ENCODE results near the gene WDR1.

Gene WDR1

DNA sequence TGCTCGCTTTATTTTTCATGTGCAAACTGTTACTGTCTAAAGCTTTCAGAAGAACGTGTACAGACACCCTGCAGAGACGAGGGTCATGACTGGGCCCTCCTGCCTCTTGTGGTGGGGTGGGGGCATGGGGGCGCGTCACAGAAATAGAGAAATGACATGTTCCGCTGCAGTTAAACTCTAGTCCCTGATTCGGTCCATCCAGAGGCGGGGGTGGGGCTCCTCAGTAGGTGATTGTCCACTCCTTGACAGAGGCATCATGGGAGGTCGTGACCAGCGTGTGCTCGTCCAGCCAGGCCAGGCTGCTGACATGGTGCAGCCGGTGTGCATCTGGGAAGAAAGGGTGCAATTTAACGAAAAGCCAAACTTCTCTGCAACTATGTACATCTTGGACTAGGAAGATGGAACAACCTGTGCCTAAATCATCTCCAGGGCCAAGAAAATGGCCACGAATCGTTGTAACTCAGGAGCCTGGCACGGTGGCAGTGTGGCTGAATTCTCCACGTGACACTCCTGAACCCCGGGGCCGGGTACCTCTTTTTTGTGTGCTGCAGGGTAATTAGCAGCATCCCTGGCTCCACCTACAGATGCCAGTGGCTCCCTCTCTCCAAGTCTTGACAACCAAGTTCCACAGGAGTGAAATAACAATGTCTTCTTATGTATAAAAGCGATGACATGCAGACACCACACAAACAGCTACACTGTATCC lies 41.3 kb downstream of the WDR1 start:
- Histone ChIP-seq H3K79me2 (ENCODE audit: insufficient read depth, low read depth) (no peaks in the 10 kb centered on the region), H3K27me3 (ENCODE audit: insufficient read depth, low read depth) (no peaks in the 10 kb centered on the region), H3K27ac (no peak overlapping the region), H3K36me3 (ENCODE audit: insufficient read depth) (no peaks in the 10 kb centered on the region), H3K4me1 (ENCODE audit: low read depth, poor library complexity, severe bottlenecking) (no peaks in the 10 kb centered on the region), H3K4me2 (no peak overlapping the region), H2AFZ (ENCODE audit: low read depth) (no peak overlapping the region), H3K4me3 (IDR thresholded peaks at IDR 0.05; ENCODE audit: insufficient read depth, low read depth, low read length) (no peak overlapping the region), H4K20me1 (ENCODE audit: insufficient read depth) (no peaks in the 10 kb centered on the region), H3K9ac (no peak overlapping the region)
- TF ChIP-seq, protein P1, sequence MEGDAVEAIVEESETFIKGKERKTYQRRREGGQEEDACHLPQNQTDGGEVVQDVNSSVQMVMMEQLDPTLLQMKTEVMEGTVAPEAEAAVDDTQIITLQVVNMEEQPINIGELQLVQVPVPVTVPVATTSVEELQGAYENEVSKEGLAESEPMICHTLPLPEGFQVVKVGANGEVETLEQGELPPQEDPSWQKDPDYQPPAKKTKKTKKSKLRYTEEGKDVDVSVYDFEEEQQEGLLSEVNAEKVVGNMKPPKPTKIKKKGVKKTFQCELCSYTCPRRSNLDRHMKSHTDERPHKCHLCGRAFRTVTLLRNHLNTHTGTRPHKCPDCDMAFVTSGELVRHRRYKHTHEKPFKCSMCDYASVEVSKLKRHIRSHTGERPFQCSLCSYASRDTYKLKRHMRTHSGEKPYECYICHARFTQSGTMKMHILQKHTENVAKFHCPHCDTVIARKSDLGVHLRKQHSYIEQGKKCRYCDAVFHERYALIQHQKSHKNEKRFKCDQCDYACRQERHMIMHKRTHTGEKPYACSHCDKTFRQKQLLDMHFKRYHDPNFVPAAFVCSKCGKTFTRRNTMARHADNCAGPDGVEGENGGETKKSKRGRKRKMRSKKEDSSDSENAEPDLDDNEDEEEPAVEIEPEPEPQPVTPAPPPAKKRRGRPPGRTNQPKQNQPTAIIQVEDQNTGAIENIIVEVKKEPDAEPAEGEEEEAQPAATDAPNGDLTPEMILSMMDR (conservative IDR thresholded peaks at IDR 0.05; ENCODE audit: low read depth, low read length) = no peak

DNA sequence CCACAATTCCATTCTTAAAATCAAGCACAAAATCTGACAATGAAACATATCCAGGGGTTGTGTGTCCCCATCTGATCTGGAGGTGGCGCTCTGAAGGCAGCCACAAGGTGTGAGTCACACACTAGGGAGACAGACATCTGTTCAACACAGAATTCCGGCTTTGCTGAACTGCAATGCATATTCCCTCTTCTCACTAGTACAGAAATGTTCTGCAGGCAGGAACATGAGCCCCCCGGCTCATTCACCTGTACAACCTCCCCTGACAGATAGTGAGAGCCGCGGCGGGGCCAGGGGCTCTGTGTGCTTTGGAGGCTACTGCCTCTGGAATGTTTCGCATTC lies 41.9 kb downstream of the WDR1 start:
- no peak overlapping the region for H3K4me2 ChIP-seq
- no peak overlapping the region for H2AFZ ChIP-seq (ENCODE audit: low read depth)
- H3K27ac ChIP-seq = no peak overlapping the region
- no peaks in the 10 kb centered on the region for H3K27me3 ChIP-seq (ENCODE audit: insufficient read depth, low read depth)
- H3K79me2 ChIP-seq (ENCODE audit: insufficient read depth, low read depth) = no peaks in the 10 kb centered on the region
- TF ChIP-seq, protein P1 (conservative IDR thresholded peaks at IDR 0.05; ENCODE audit: low read depth, low read length) = no peak; the same call in 1 of the 2 replicates
- H3K4me3 ChIP-seq (IDR thresholded peaks at IDR 0.05; ENCODE audit: insufficient read depth, low read depth, low read length) = no peak overlapping the region
- no peaks in the 10 kb centered on the region for H4K20me1 ChIP-seq (ENCODE audit: insufficient read depth)
- H3K9ac ChIP-seq = no peak overlapping the region
- H3K4me1 ChIP-seq (ENCODE audit: low read depth, poor library complexity, severe bottlenecking) = no peaks in the 10 kb centered on the region
- H3K36me3 ChIP-seq (ENCODE audit: insufficient read depth) = no peaks in the 10 kb centered on the region

DNA sequence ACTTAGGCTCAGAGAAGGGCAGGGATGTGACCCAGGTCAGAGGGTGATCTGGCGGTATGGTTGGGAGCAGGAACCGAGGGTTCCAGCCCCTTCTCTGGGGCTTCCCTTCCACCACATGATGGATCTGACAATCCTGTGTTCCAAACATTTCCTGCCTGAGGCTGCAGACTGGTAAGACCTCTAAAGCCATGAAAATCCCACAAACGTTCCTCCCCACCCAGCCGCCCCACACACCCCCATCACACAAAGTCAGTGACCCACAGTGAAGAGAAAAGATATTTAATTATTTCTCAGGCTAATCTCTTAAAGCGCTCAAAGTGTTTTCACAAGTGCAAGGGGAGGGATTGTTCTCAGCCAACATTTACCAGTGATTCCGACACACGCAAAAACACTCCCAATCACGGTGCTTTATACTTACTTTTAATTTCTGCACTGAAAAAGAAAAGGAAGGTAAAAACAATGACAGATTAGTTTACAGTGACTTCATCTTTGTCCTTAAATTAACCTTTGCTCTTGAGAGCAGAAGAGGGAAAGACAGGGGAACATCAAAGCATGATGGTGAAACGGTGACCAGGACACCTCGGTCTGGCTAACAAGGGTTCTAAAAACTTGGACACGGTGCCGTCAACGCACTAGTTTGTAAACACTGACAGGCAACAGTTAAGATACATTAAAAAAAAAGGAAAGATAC lies 42.4 kb downstream of the WDR1 start:
- H3K36me3 ChIP-seq (ENCODE audit: insufficient read depth) = no peaks in the 10 kb centered on the region
- H4K20me1 ChIP-seq (ENCODE audit: insufficient read depth) = no peaks in the 10 kb centered on the region
- no peak overlapping the region for H3K9ac ChIP-seq
- no peaks in the 10 kb centered on the region for H3K27me3 ChIP-seq (ENCODE audit: insufficient read depth, low read depth)
- H3K27ac ChIP-seq = no peak overlapping the region
- H3K4me1 ChIP-seq (ENCODE audit: low read depth, poor library complexity, severe bottlenecking) = no peaks in the 10 kb centered on the region
- TF ChIP-seq, protein P1 (conservative IDR thresholded peaks at IDR 0.05; ENCODE audit: low read depth, low read length) = no peak
- H3K4me2 ChIP-seq = no peak overlapping the region
- no peaks in the 10 kb centered on the region for H3K79me2 ChIP-seq (ENCODE audit: insufficient read depth, low read depth)
- H2AFZ ChIP-seq (ENCODE audit: low read depth) = no peak overlapping the region
- H3K4me3 ChIP-seq (IDR thresholded peaks at IDR 0.05; ENCODE audit: insufficient read depth, low read depth, low read length) = no peak overlapping the region

- H3K9ac ChIP-seq = no peak overlapping the region
Observed at GRCh38 chr4:10072420-10073017, 44.1 kb downstream of the WDR1 start.

More at GRCh38 chr4:10072420-10073017, 44.1 kb downstream of the WDR1 start:
- Histone ChIP-seq H3K27me3 (ENCODE audit: insufficient read depth, low read depth) (no peaks in the 10 kb centered on the region), H3K4me1 (ENCODE audit: low read depth, poor library complexity, severe bottlenecking) (no peaks in the 10 kb centered on the region), H3K4me2 (no peak overlapping the region), H4K20me1 (ENCODE audit: insufficient read depth) (no peaks in the 10 kb centered on the region), H3K36me3 (ENCODE audit: insufficient read depth) (no peaks in the 10 kb centered on the region), H3K79me2 (ENCODE audit: insufficient read depth, low read depth) (no peaks in the 10 kb centered on the region), H2AFZ (ENCODE audit: low read depth) (no peak overlapping the region), H3K4me3 (IDR thresholded peaks at IDR 0.05; ENCODE audit: insufficient read depth, low read depth, low read length) (no peak overlapping the region), H3K27ac (no peak overlapping the region)
- TF ChIP-seq, protein P1 (conservative IDR thresholded peaks at IDR 0.05; ENCODE audit: low read depth, low read length) = no peak
